Measurements from ENCODE around the gene CYGB.
"Not testable (repeated sequence)": the region's sequence is repeated elsewhere in the genome, so short reads cannot be mapped to it uniquely, and the experiment has no call there.

The CYGB gene

DNA sequence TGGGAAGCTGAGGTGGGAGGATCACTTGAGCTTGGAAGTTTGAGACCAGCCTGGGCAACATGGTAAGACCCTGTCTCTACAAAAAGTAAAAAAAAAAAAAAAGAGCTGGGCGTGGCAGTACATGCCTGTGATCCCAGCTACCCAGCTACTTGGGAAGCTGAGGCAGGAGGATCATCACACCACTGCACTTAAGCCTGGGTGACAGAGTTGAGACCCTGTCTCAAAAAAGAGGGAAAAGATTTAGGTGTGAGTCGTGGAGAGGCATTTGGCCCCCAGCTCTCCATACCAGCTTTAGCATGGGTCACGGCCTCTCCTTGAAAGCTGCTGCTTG is 29.1 kb upstream of the CYGB start:
- TF ChIP-seq, protein P1, sequence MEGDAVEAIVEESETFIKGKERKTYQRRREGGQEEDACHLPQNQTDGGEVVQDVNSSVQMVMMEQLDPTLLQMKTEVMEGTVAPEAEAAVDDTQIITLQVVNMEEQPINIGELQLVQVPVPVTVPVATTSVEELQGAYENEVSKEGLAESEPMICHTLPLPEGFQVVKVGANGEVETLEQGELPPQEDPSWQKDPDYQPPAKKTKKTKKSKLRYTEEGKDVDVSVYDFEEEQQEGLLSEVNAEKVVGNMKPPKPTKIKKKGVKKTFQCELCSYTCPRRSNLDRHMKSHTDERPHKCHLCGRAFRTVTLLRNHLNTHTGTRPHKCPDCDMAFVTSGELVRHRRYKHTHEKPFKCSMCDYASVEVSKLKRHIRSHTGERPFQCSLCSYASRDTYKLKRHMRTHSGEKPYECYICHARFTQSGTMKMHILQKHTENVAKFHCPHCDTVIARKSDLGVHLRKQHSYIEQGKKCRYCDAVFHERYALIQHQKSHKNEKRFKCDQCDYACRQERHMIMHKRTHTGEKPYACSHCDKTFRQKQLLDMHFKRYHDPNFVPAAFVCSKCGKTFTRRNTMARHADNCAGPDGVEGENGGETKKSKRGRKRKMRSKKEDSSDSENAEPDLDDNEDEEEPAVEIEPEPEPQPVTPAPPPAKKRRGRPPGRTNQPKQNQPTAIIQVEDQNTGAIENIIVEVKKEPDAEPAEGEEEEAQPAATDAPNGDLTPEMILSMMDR (IDR thresholded peaks at IDR 0.05; ENCODE audit: low read depth, low read length, missing control alignments): no peak
- Histone ChIP-seq H3K36me3 (replicated peaks) (peaks cover 27% of the 10 kb centered on the region), H3K27me3 (replicated peaks) (no peaks in the 10 kb centered on the region), H3K27ac (no peak overlapping the region), H3K4me3 (ENCODE audit: low read depth, low read length) (no peak overlapping the region)
- in situ Hi-C loops (cut with HindIII; ENCODE audit: low pct_ligation_motif_present, low sequenced_read_pairs): no loop called here
- DNase-seq: no peak

DNA sequence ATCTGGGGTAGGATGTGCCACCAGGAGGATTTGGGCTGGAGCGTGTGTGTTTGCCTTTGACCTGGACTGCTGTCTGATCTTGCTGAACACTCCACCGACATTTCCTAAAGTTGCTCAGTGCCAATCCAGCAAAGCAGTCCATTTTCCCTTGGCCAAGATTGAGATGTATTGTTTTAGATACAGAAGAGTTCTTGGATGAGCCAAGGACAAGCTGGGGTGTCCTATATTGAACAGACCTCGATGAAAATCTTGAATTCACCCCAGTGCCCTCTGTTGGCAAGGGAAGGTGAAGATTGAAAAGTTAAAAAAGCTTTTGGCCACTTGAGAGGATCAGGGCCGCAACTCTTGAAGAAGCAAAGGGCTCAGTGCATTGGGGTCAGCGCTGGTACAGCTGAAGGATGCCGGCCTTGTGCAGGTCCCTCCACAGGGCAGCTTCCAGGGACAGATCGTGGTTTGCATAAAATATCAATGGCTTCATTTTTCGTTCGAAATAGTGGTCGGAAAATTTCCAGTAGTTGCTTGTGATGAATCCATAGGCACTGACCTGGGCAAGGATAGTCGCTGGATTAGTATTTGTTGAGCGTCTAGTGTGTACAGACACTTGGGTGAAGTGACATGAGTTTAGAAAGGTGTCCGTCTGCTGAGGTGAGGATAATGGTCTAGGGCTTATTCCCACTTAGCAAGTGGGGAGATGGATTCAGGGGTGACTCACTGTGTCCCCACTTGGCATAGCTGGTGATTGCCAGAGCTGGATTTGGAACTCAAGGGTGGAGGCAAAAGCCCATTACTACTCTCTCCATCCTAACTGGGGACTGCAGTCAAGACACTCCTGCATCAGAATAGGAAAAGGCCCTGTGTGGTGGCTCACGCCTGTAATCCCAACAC is 28.5 kb upstream of the CYGB start:
- no peaks in the 10 kb centered on the region for H3K27me3 ChIP-seq (replicated peaks)
- H3K4me3 ChIP-seq (ENCODE audit: low read depth, low read length): no peak overlapping the region
- no peak overlapping the region for H3K27ac ChIP-seq
- TF ChIP-seq, protein P1 (IDR thresholded peaks at IDR 0.05; ENCODE audit: low read depth, low read length, missing control alignments): no peak
- peaks cover 34% of the 10 kb centered on the region for H3K36me3 ChIP-seq (replicated peaks)
- DNase-seq: no peak
- in situ Hi-C loops (cut with HindIII; ENCODE audit: low pct_ligation_motif_present, low sequenced_read_pairs): no loop called here

DNA sequence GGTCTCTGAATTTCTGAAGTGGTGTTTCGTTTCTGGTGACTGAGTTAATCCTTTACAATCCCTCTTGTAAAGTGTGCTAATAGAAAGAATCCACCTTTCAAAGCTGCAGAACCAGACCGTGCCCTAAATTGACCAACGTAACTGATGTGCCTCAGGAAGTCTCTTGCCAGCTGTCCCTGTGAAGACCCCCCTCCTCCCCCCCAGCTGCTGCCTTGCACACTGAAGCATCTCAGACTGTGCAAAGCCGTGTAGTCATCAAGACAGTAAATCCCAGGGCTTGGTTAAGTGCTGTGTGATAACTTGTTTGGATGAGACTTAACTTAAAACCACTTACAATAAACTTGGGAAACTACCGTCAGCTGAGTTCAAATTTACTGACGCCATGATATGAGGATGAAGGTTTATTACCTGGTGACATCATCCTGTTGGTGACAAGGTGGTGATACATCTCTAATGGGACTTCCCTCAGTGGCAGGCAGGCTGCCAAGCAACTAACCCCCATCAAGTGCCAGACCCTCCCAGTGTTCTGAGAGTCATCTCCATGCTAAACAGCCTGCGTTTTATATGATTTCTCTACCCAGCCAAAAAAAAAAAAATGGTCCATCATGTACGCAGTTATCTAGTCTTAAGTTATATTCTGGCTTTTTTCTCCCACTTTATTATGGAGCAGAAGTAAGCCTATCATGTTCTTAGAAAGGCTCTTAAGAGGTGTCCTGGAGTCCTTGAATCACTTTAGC is 27.6 kb upstream of the CYGB start:
- DNase-seq; H3K27ac ChIP-seq; H3K27me3 ChIP-seq (replicated peaks); H3K4me3 ChIP-seq (ENCODE audit: low read depth, low read length); in situ Hi-C loops (cut with HindIII; ENCODE audit: low pct_ligation_motif_present, low sequenced_read_pairs): not testable (repeated sequence)
- H3K36me3 ChIP-seq (replicated peaks): peaks cover 38% of the 10 kb centered on the region

DNA sequence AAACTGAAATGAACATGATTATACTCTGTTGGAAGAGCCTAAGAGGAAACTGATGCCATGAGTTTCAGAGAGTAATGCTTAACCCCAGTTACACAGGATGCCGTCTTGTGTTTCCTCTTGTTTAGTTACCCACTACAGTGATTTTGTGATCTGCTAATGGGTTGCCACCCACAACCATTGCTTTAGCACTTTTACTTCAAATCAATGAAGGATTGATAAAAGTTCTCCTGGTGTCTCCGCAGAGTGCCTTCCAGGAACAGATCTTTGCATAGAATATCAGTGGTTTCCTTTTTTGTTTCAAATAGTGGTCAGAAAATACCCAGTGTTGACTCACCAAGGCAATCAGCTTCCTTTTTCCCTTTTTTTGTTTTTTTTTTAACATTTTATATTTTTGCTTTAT is 25.9 kb upstream of the CYGB start:
- in situ Hi-C loops (cut with HindIII; ENCODE audit: low pct_ligation_motif_present, low sequenced_read_pairs); DNase-seq; H3K27ac ChIP-seq; H3K4me3 ChIP-seq (ENCODE audit: low read depth, low read length); H3K27me3 ChIP-seq (replicated peaks): not testable (repeated sequence)
- peaks cover 49% of the 10 kb centered on the region for H3K36me3 ChIP-seq (replicated peaks)

DNA sequence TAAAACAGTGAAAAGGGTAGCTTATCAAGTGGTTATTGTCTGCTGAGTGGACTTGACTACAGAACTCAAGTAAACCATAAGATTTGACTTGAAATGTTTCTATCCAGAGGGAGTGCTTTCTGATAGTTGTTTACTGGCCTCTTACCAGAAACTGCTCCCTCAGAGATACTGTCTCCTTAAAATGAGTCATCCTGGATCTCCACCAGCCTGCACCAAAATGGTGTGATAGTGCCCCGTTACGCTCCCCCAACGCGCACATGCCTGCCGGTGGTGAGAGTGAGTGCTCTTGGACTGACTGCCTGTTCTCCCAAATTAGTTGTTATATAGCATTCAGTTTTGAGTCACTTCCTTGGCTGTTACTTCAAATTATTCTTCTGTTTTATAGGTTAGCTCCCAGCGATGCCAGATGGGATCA is 25.2 kb upstream of the CYGB start:
- in situ Hi-C loops (cut with HindIII; ENCODE audit: low pct_ligation_motif_present, low sequenced_read_pairs): no loop called here
- Histone ChIP-seq H3K27ac (peak overlapping the region; percentile 15), H3K27me3 (replicated peaks) (no peaks in the 10 kb centered on the region), H3K36me3 (replicated peaks) (peaks cover 49% of the 10 kb centered on the region), H3K4me3 (ENCODE audit: low read depth, low read length) (no peak overlapping the region)
- DNase-seq: peak; percentile 42
- TF ChIP-seq, protein P1 (IDR thresholded peaks at IDR 0.05; ENCODE audit: low read depth, low read length, missing control alignments): no peak

DNA sequence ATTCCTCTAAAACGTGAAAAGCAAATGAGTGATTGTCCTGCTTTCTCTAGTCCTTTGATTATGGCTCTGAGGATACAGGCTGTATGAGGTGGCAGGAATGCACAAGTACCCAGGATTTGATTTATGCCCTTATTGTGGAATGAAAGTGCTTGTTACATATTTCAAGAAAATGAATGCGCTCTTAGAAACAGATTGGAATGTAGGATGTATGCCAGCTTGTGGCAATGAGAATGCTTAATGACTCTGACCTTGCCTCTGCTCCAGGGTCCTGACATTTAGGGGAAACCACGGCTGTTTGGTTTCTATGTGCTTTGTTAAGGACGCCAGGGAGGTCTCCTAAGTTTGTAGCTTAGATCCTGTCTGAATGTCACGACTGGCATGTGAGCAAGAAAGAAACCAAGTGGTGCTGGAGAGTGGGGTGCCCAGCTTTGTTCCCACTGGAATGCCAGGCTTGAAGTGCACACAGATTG is 24.3 kb upstream of the CYGB start:
- Histone ChIP-seq H3K4me3 (ENCODE audit: low read depth, low read length) (peak overlapping the region; percentile 20), H3K27ac (no peak overlapping the region), H3K36me3 (replicated peaks) (peaks cover 49% of the 10 kb centered on the region), H3K27me3 (replicated peaks) (no peaks in the 10 kb centered on the region)
- no peak for DNase-seq
- TF ChIP-seq, protein P1 (IDR thresholded peaks at IDR 0.05; ENCODE audit: low read depth, low read length, missing control alignments): no peak
- in situ Hi-C loops (cut with HindIII; ENCODE audit: low pct_ligation_motif_present, low sequenced_read_pairs): no loop called here

Data from brain microvascular endothelial cell (primary cell).